Hepatocyte (in vitro differentiated cells): ENCODE results near the gene IMMP2L. TPM values are rescaled to one million over a fixed set of nuclear protein-coding genes. Genes with fewer than 3 reads are reported as not detected.

ENCODE experiments used
- DNase-seq: peaks from one replicate; pipeline ENCODE4 v3.0.0-alpha.2; 2016; ENCODE audit warnings: low spot score
- H2AFZ ChIP-seq: fragments of 200-600 bp; sonication (generic); 2 replicates; pipeline ENCODE4 v1.6.0; 2016; ENCODE audit warnings: antibody characterized with exemption, mild to moderate bottlenecking
- H3K27ac ChIP-seq: fragments of 200-600 bp; sonication (generic); 2 replicates; pipeline ENCODE4 v1.5.1; 2016; ENCODE audit warnings: mild to moderate bottlenecking
- H3K27me3 ChIP-seq: fragments of 200-600 bp; sonication (generic); 2 replicates; pipeline ENCODE4 v1.6.1; 2016
- H3K36me3 ChIP-seq: fragments of 200-600 bp; sonication (generic); replicated peaks from 2 replicates; pipeline ENCODE4 v1.5.1; 2016; ENCODE audit warnings: low read depth; ENCODE audit not compliant: insufficient read depth
- H3K4me1 ChIP-seq: fragments of 200-600 bp; sonication (generic); 2 replicates; pipeline ENCODE4 v1.5.1; 2016; ENCODE audit warnings: mild to moderate bottlenecking, moderate library complexity; ENCODE audit not compliant: insufficient read depth
- H3K4me2 ChIP-seq: fragments of 200-600 bp; sonication (generic); 2 replicates; pipeline ENCODE4 v1.6.0; 2016
- H3K4me3 ChIP-seq: fragments of 200-600 bp; sonication (generic); 2 replicates; pipeline ENCODE4 v1.5.1; 2016; ENCODE audit warnings: mild to moderate bottlenecking
- H3K79me2 ChIP-seq: fragments of 200-600 bp; sonication (generic); 2 replicates; pipeline ENCODE4 v1.6.0; 2017; ENCODE audit warnings: mild to moderate bottlenecking
- H3K9me2 ChIP-seq: fragments of 200-600 bp; sonication (generic); replicated peaks from 2 replicates; pipeline ENCODE4 v1.6.0; 2017; ENCODE audit warnings: mild to moderate bottlenecking; ENCODE audit not compliant: insufficient read depth
- H3K9me3 ChIP-seq: fragments of 200-600 bp; sonication (generic); 2 replicates; pipeline ENCODE4 v1.5.1; 2016; ENCODE audit warnings: low read depth, mild to moderate bottlenecking
- H4K20me1 ChIP-seq: fragments of 200-600 bp; sonication (generic); 2 replicates; pipeline ENCODE4 v1.6.0; 2016; ENCODE audit warnings: mild to moderate bottlenecking; ENCODE audit not compliant: insufficient read depth, poor library complexity, severe bottlenecking
- EZH2 ChIP-seq: fragments of 200-600 bp; sonication (generic); IDR thresholded peaks from 2 replicates; pipeline ENCODE4 v1.6.1; 2016; ENCODE audit warnings: antibody characterized with exemption, mild to moderate bottlenecking, borderline replicate concordance
- EZH2phosphoT487 ChIP-seq: fragments of 200-600 bp; sonication (generic); IDR thresholded peaks from one replicate; pipeline ENCODE4 v1.6.1; 2018; ENCODE audit warnings: antibody characterized with exemption, mild to moderate bottlenecking, low read depth, moderate library complexity; ENCODE audit not compliant: unreplicated experiment, severe bottlenecking
- WGBS: methylation state at CpG from one replicate; pipeline ENCODE4 v1.1.6; 2016; ENCODE audit warnings: low lambda C conversion rate; ENCODE audit errors: missing lambda C conversion rate; 5-methylcytosine and 5-hydroxymethylcytosine counted together
- polyA plus RNA-seq: library from polyadenylated mRNA; unstranded; fragments of >200 nt; fragmentation: Nextera tagmentation; extraction: Ambion mirVana; gene quantifications from 2 replicates; pipeline ENCODE4 v1.2.1, GENCODE V29; 2016
- total RNA-seq: library from RNA; depleted of rRNA; stranded (reverse); fragments of >200 nt; gene quantifications from 2 replicates; pipeline ENCODE4 v1.2.3, GENCODE V29; 2014
- TF ChIP-seq, protein P1 (sequence below): fragments of 200-600 bp; sonication (generic); IDR thresholded peaks from 2 replicates; pipeline ENCODE4 v1.5.1; 2016; ENCODE audit warnings: antibody characterized with exemption, mild to moderate bottlenecking; ENCODE audit not compliant: poor library complexity

IMMP2L gene
- total and polyA plus RNA-seq, 2 experiments from 2014 or later: 13.3 to 17.6 TPM

DNA sequence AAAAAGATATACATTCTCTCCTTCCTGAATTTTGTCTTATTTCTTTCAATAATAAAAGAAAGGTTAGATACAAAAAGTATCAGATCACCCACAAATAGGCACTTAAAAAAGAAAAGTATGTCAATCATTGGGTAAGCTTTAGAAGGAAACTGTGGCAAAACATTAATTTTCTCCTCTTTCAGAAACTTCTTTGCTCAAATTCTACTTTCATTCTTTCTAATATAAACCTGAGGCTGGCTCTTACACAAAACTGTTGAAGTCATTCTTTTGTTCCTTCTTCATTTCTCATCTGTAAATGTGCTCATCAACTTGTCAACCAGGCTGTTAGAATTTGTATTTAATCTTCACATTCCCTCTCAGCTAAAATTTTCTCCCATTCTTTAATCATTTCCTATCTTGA lies 346.7 kb downstream of the IMMP2L start:
- TF ChIP-seq EZH2 (no peak), EZH2phosphoT487 (no peak)
- TF ChIP-seq, protein P1, sequence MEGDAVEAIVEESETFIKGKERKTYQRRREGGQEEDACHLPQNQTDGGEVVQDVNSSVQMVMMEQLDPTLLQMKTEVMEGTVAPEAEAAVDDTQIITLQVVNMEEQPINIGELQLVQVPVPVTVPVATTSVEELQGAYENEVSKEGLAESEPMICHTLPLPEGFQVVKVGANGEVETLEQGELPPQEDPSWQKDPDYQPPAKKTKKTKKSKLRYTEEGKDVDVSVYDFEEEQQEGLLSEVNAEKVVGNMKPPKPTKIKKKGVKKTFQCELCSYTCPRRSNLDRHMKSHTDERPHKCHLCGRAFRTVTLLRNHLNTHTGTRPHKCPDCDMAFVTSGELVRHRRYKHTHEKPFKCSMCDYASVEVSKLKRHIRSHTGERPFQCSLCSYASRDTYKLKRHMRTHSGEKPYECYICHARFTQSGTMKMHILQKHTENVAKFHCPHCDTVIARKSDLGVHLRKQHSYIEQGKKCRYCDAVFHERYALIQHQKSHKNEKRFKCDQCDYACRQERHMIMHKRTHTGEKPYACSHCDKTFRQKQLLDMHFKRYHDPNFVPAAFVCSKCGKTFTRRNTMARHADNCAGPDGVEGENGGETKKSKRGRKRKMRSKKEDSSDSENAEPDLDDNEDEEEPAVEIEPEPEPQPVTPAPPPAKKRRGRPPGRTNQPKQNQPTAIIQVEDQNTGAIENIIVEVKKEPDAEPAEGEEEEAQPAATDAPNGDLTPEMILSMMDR: no peak
- Histone ChIP-seq H3K27ac (no peak overlapping the region), H3K4me1 (no peaks in the 10 kb centered on the region), H3K9me2 (no peaks in the 10 kb centered on the region), H2AFZ (no peak overlapping the region), H3K36me3 (no peaks in the 10 kb centered on the region), H4K20me1 (no peaks in the 10 kb centered on the region), H3K4me3 (no peak overlapping the region), H3K9me3 (no peaks in the 10 kb centered on the region), H3K79me2 (no peaks in the 10 kb centered on the region), H3K27me3 (no peaks in the 10 kb centered on the region), H3K4me2 (no peak overlapping the region)
- no peak for DNase-seq

DNA sequence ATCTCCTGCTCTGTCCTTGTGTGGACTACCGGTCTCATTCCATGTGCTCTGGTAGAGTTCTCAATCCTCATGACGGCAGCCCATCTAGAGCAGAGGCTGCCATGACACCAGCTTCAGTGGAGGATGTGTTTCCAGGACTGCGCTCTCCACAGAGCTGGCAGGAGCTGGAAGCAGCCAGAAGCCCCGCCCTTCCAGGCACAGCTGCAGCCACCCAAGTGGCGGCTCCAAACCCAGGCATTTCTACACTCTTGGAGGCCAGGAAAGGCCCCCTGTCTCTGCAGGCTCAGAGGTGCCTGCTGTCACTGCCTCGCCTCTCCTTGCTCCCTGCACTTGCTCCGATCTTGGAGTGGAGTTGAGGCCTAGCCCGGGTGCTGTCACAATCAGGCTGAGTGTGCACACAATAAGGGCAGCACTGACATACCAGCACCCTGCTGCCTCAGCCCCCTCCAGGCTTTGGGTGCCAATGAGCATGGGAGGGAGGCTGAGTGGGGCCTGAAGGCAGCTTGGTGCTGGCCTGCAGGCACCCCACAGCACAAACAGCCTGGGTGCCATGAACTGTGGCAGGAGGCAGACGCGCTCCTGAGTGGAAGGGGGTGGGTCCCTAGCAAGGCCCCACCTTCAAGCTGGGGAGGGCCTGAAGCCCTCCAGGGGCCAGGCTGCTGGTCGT lies 349.3 kb downstream of the IMMP2L start:
- TF ChIP-seq, protein P1: no peak
- TF ChIP-seq EZH2phosphoT487: no peak
- TF ChIP-seq EZH2: no peak
- no peaks in the 10 kb centered on the region for H3K36me3 ChIP-seq
- H4K20me1 ChIP-seq: no peaks in the 10 kb centered on the region
- no peak for DNase-seq
- H3K4me2 ChIP-seq: no peak overlapping the region
- no peaks in the 10 kb centered on the region for H3K79me2 ChIP-seq
- H3K9me3 ChIP-seq: no peaks in the 10 kb centered on the region
- no peak overlapping the region for H2AFZ ChIP-seq
- 98% methylated on average over 11 of the region's 11 CpGs for WGBS
- H3K27ac ChIP-seq: no peak overlapping the region
- no peak overlapping the region for H3K4me3 ChIP-seq
- no peaks in the 10 kb centered on the region for H3K4me1 ChIP-seq
- no peaks in the 10 kb centered on the region for H3K27me3 ChIP-seq
- no peaks in the 10 kb centered on the region for H3K9me2 ChIP-seq

DNA sequence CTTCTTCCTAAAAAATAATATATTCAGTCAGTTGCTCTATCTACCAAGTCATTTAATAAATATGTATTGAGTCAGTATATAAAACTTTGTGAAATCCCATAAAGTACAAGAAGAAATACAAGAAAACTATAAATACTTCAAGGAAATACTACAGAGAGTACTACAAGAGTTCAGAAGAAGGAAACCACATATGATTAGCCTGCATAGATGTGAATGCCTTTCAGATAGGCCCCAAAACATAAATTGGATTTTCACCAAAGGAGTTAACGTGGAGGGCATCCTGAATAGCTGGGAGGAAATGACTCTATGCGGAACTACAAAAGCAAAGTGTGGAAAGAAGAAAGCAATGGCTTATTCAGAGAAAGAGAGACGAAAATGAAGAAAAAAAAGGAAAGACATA lies 351.3 kb downstream of the IMMP2L start:
- TF ChIP-seq EZH2: no peak
- no peak for TF ChIP-seq EZH2phosphoT487
- TF ChIP-seq, protein P1: no peak
- Histone ChIP-seq H3K4me2 (no peak overlapping the region), H3K79me2 (no peaks in the 10 kb centered on the region), H3K4me1 (no peaks in the 10 kb centered on the region), H3K4me3 (no peak overlapping the region), H3K9me3 (no peaks in the 10 kb centered on the region), H4K20me1 (no peaks in the 10 kb centered on the region), H3K36me3 (no peaks in the 10 kb centered on the region), H3K27me3 (no peaks in the 10 kb centered on the region), H3K9me2 (no peaks in the 10 kb centered on the region), H3K27ac (no peak overlapping the region), H2AFZ (no peak overlapping the region)
- WGBS: 89% methylated on average over 3 of the region's 3 CpGs
- DNase-seq: no peak
